ENCODE results near the gene NAT16.

GRCh38 chr7:101161692-101162471 lies 18.2 kb downstream of the NAT16 start:
- TF ChIP-seq CTCF (IDR thresholded peaks at IDR 0.05; ENCODE audit: low read depth, low read length) (no peak), EZH2phosphoT487 (IDR thresholded peaks at IDR 0.05; ENCODE audit: low read depth) (no peak)

All from OCI-LY3 (cell line).